Activated T-cell treated with anti-CD3 and anti-CD28 coated beads, Interleukin-2, amount 50 U/mL, for 72 hours (primary cell): ENCODE data around the gene TBC1D13. TPM values are rescaled to one million over a fixed set of nuclear protein-coding genes. Genes with fewer than 3 reads are reported as not detected.
A peak's percentile ranks its signal among the peaks of the same experiment; 100 is the strongest.
"Not testable (repeated sequence)": the region's sequence is repeated elsewhere in the genome, so short reads cannot be mapped to it uniquely, and the experiment has no call there.

Experiments
- ATAC-seq, 2 donors: fragments of 150-1000 bp; cut with Tn5 transposase; replicated peaks in 1 of 2; 2 replicates each; pipeline ENCODE4 v1.10.0; 2021; ENCODE audit warnings: moderate library complexity in 2 of 2, mild to moderate bottlenecking in 1 of 2
- DNase-seq, 2 donors: peaks; one replicate each; pipeline ENCODE4 v3.0.0; 2021 to 2022; ENCODE audit warnings: mixed read lengths in 1 of 2
- H3K27ac Mint-ChIP-seq: one replicate; pipeline ENCODE4 v1.8.0; 2022; ENCODE audit warnings: mild to moderate bottlenecking, moderate library complexity, mixed read lengths
- H3K27me3 Mint-ChIP-seq: one replicate; pipeline ENCODE4 v1.8.0; 2022; ENCODE audit warnings: low read depth, mixed read lengths
- H3K36me3 Mint-ChIP-seq, 2 donors: one replicate each; pipeline ENCODE4 v1.8.0; 2022; ENCODE audit warnings: mixed read lengths in 2 of 2, mild to moderate bottlenecking in 1 of 2; ENCODE audit not compliant: insufficient read depth in 2 of 2
- H3K4me1 Mint-ChIP-seq: one replicate; pipeline ENCODE4 v1.8.0; 2022; ENCODE audit warnings: low read depth, mixed read lengths
- H3K4me3 Mint-ChIP-seq, 2 donors: one replicate each; pipeline ENCODE4 v1.8.0; 2022; ENCODE audit warnings: mild to moderate bottlenecking in 2 of 2, mixed read lengths in 2 of 2, moderate library complexity in 2 of 2
- H3K9me3 Mint-ChIP-seq, 2 donors: one replicate each; pipeline ENCODE4 v1.8.0; 2022; ENCODE audit warnings: mixed read lengths in 2 of 2
- total RNA-seq, 2 donors: library from RNA; stranded (reverse); gene quantifications; one replicate each; pipeline ENCODE4 v1.2.3, GENCODE V29; 2022

TBC1D13 gene
- total RNA-seq, 2 donors from 2014 or later = 15.9 to 17.7 TPM

DNA sequence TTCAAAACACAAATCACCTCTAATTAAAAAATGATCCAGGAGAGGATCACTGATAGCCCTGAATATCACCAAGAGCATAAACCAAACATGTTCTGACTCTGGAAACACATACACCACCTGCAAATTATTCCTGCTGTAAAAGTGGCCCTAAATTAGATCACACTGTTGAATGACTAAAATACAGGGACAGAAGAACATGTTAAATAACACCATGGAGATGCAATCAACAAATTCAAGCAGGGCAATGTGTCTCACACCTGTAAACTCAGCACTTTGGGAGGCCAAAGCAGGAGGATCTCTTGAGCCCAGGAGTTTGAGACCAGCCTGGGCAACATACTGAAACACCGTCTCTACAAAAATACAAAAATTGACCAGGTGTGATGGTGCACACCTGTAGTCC, 60.8 kb downstream of the TBC1D13 start:
- H3K9me3 Mint-ChIP-seq = peaks cover 6% of the 10 kb centered on the region in 2 donors
- no peak overlapping the region for H3K27ac Mint-ChIP-seq
- H3K4me1 Mint-ChIP-seq = no peaks in the 10 kb centered on the region
- no peak overlapping the region for H3K4me3 Mint-ChIP-seq
- ATAC-seq = no peak
- H3K36me3 Mint-ChIP-seq = peaks cover 5 to 14% of the 10 kb centered on the region in 2 donors
- no peak for DNase-seq
- H3K27me3 Mint-ChIP-seq = no peaks in the 10 kb centered on the region

DNA sequence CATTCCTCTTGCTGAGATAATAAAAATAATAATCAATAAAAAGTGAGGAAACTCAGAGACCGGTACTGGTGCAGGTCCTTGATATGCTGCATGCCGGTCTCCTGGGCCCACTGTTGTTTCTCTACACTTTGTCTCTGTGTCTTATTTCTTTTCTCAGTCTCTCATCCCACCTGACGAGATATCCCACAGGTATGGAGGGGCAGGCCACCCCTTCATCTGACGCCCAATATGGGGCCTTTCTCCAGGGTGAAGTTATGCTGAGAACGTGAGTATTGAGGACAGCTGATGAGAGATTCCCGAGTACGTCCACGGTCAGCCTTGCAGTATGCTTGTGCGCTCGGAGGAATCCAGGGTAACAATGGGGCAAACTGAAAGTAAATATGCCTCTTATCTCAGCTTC, 64.0 kb downstream of the TBC1D13 start:
- not testable (repeated sequence) for H3K27ac Mint-ChIP-seq, H3K27me3 Mint-ChIP-seq, H3K4me1 Mint-ChIP-seq, ATAC-seq, DNase-seq, H3K9me3 Mint-ChIP-seq, H3K4me3 Mint-ChIP-seq
- H3K36me3 Mint-ChIP-seq = peaks cover 5 to 14% of the 10 kb centered on the region in 2 donors

DNA sequence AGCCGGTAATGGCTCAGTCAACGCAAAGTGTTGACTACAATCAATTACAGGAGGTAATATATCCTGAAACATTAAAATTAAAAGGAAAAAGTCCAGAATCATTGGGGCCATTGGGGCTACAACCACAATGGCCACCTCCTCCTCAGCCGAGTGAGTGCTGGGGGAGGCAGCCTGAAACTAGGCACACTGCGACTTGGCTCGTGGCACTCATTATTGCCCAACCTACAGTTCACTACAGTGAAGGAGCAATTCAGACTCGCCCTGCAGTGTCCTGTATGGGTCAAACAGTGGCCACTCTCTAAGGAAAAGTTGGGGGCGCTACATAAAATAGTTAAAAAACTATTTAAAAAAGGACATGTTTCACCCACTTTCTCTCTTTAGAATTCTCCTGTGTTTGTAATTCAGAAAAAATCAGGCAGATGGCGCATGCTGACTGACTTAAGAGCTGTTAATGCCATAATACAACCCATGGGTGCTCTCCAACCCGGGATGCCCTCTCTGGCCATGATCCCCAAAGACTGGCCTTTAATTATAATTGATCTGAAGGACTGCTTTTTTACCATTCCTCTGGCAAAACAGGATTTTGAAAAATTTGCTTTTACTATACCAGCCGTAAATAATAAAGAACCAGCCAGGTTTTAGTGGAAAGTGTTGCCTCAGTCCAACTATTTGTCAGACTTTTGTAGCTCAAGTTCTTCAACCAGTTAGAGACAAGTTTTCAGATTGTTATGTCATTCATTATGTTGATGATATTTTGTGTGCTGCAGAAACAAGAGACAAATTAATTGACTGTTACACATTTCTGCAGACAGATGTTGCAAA, 64.9 kb downstream of the TBC1D13 start:
- DNase-seq = peak; percentile 11 to 12

DNA sequence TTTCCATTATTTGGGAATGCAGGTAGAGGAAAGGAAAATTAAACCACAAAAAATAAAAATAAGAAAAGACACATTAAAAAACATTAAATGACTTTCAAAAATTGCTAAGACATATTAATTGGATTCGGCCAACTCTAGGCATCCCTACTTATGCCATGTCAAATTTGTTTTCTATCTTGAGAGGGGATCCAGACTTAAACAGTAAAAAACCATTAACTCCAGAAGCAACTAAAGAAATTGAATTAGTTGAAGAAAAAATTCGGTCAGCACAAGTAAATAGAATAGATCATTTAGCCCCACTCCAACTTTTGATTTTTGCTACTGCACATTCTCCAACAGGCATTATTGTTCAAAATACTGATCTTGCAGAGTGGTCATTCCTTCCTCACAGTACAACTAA, 65.6 kb downstream of the TBC1D13 start:
- H3K9me3 Mint-ChIP-seq, H3K27me3 Mint-ChIP-seq: not testable (repeated sequence)
- peaks cover 5 to 13% of the 10 kb centered on the region in 2 donors for H3K36me3 Mint-ChIP-seq

More for the DNA sequence above, 64.9 kb downstream of the TBC1D13 start:
- not testable (repeated sequence) for ATAC-seq, H3K4me3 Mint-ChIP-seq, H3K27me3 Mint-ChIP-seq, H3K9me3 Mint-ChIP-seq, H3K4me1 Mint-ChIP-seq, H3K27ac Mint-ChIP-seq
- H3K36me3 Mint-ChIP-seq = peaks cover 5 to 14% of the 10 kb centered on the region in 2 donors

GRCh38 chr9:128854454-128854853, 67.4 kb downstream of the TBC1D13 start:
- DNase-seq, ATAC-seq, H3K9me3 Mint-ChIP-seq, H3K4me1 Mint-ChIP-seq, H3K36me3 Mint-ChIP-seq, H3K27me3 Mint-ChIP-seq, H3K4me3 Mint-ChIP-seq, H3K27ac Mint-ChIP-seq: not testable (repeated sequence)

More for the DNA sequence above, 65.6 kb downstream of the TBC1D13 start:
- DNase-seq, H3K27ac Mint-ChIP-seq, H3K4me1 Mint-ChIP-seq, H3K4me3 Mint-ChIP-seq, ATAC-seq: not testable (repeated sequence)

- H3K4me1 Mint-ChIP-seq, H3K9me3 Mint-ChIP-seq, H3K4me3 Mint-ChIP-seq, H3K27me3 Mint-ChIP-seq, H3K27ac Mint-ChIP-seq, H3K36me3 Mint-ChIP-seq, ATAC-seq, DNase-seq: not testable (repeated sequence)
Measured at GRCh38 chr9:128858476-128858875, 71.4 kb downstream of the TBC1D13 start.

Other genes with a start within 250 kb of the TBC1D13 start
- 100 to 1,000 TPM; 289 to 304 TPM for gene SPTAN1, start 234.7 kb upstream of the TBC1D13 start, total RNA-seq
- 10 to 100 TPM; 27.1 to 31.2 TPM for gene DYNC2I2, start 130.4 kb upstream of the TBC1D13 start, total RNA-seq
- gene SET, start 98.0 kb upstream of the TBC1D13 start, total RNA-seq = 100 to 1,000 TPM; 448 to 582 TPM
- gene PKN3, start 84.8 kb upstream of the TBC1D13 start, total RNA-seq = 10 to 100 TPM; 11.6 to 22.9 TPM
- 10 to 100 TPM; 48.7 to 53.7 TPM for gene ZDHHC12, start 63.1 kb upstream of the TBC1D13 start, total RNA-seq
- gene ZER1, start 15.3 kb upstream of the TBC1D13 start, total RNA-seq = 10 to 100 TPM; 30.6 to 32.6 TPM
- 10 to 100 TPM; 12.7 to 15.0 TPM for gene ENDOG, start 31.2 kb downstream of the TBC1D13 start, total RNA-seq
- gene SPOUT1, start 42.5 kb downstream of the TBC1D13 start, total RNA-seq = 10 to 100 TPM; 64.8 to 69.1 TPM
- gene KYAT1, start 94.7 kb downstream of the TBC1D13 start, total RNA-seq = 10 to 100 TPM in 1 of 2 donors, 1 to 10 TPM in 1; 8.8 to 13.8 TPM
- gene LRRC8A, start 94.9 kb downstream of the TBC1D13 start, total RNA-seq = 10 to 100 TPM; 19.2 to 20.1 TPM
- gene PHYHD1, start 133.7 kb downstream of the TBC1D13 start, total RNA-seq = 1 to 10 TPM; 1.1 to 1.9 TPM
- 1 to 10 TPM; 6.8 to 6.9 TPM for gene DOLK, start 160.3 kb downstream of the TBC1D13 start, total RNA-seq
- gene NUP188, start 160.4 kb downstream of the TBC1D13 start, total RNA-seq = 10 to 100 TPM; 90.0 to 98.0 TPM
- gene SH3GLB2, start 241.1 kb downstream of the TBC1D13 start, total RNA-seq = 10 to 100 TPM; 41.3 to 41.8 TPM
- 10 to 100 TPM; 38.5 to 41.5 TPM for gene MIGA2, start 249.4 kb downstream of the TBC1D13 start, total RNA-seq